Endometrial microvascular endothelial cells (primary cell): ENCODE results near the gene CTCFL. TPM values are rescaled to one million over a fixed set of nuclear protein-coding genes. Genes with fewer than 3 reads are reported as not detected.

ENCODE experiments used
- in situ Hi-C: cut with HindIII; loops from 2 replicates; pipeline ENCODE4 v1.10.0; 2017; ENCODE audit warnings: low sequenced_read_pairs, low pct_unique_long_range_greater_than_20kb; ENCODE audit errors: inconsistent ontology term
- total RNA-seq: library from RNA; depleted of rRNA; stranded (reverse); fragments of >200 nt; gene quantifications from one replicate; pipeline ENCODE4 v1.2.3, GENCODE V29; 2015; ENCODE audit errors: inconsistent ontology term

The CTCFL gene
- total RNA-seq, 1 donor from 2014 or later = not detected

- in situ Hi-C loops = no loop called here
Observed at GRCh38 chr20:57543754-57544153, 18.8 kb upstream of the CTCFL start.

- in situ Hi-C loops = no loop called here
Observed at GRCh38 chr20:57540890-57541580, 16.1 kb upstream of the CTCFL start.

- in situ Hi-C loops = no loop called here
Observed at GRCh38 chr20:57539889-57540288, 14.9 kb upstream of the CTCFL start.

- in situ Hi-C loops = no loop called here
Observed at GRCh38 chr20:57537822-57538221, 12.9 kb upstream of the CTCFL start.

- in situ Hi-C loops = no loop called here
Observed at GRCh38 chr20:57536771-57537724, 12.1 kb upstream of the CTCFL start.

GRCh38 chr20:57536120-57536708 lies 11.3 kb upstream of the CTCFL start:
- in situ Hi-C loops = no loop called here

GRCh38 chr20:57535297-57535696 lies 10.4 kb upstream of the CTCFL start:
- in situ Hi-C loops = no loop called here

GRCh38 chr20:57532104-57532503 lies 7.2 kb upstream of the CTCFL start:
- in situ Hi-C loops = no loop called here

- in situ Hi-C loops = no loop called here
Observed at GRCh38 chr20:57530327-57530981, 5.5 kb upstream of the CTCFL start.

GRCh38 chr20:57529810-57530209 lies 4.9 kb upstream of the CTCFL start:
- in situ Hi-C loops = no loop called here

- in situ Hi-C loops = no loop called here
Observed at GRCh38 chr20:57529160-57529585, 4.2 kb upstream of the CTCFL start.

- in situ Hi-C loops = no loop called here
Observed at GRCh38 chr20:57528148-57528547, 3.2 kb upstream of the CTCFL start.

- in situ Hi-C loops = no loop called here
Observed at GRCh38 chr20:57527728-57528127, 2.8 kb upstream of the CTCFL start.

GRCh38 chr20:57526885-57527460 lies 2.0 kb upstream of the CTCFL start:
- in situ Hi-C loops = no loop called here

- in situ Hi-C loops = no loop called here
Observed at GRCh38 chr20:57526087-57526884, 1.3 kb upstream of the CTCFL start.

- in situ Hi-C loops = no loop called here
Observed at GRCh38 chr20:57525328-57526086, 567 bp upstream of the CTCFL start.

GRCh38 chr20:57523782-57524181 lies 1.2 kb downstream of the CTCFL start:
- in situ Hi-C loops = no loop called here
